GM18868 (cell line): Measurements from ENCODE around the gene TMEFF1.

ENCODE experiments used
- ATAC-seq: cut with Tn5 transposase; IDR thresholded peaks from one replicate; pipeline ENCODE4 v1.9.1; 2021; ENCODE audit warnings: mild to moderate bottlenecking, moderate library complexity; ENCODE audit not compliant: unreplicated experiment

The TMEFF1 gene

DNA sequence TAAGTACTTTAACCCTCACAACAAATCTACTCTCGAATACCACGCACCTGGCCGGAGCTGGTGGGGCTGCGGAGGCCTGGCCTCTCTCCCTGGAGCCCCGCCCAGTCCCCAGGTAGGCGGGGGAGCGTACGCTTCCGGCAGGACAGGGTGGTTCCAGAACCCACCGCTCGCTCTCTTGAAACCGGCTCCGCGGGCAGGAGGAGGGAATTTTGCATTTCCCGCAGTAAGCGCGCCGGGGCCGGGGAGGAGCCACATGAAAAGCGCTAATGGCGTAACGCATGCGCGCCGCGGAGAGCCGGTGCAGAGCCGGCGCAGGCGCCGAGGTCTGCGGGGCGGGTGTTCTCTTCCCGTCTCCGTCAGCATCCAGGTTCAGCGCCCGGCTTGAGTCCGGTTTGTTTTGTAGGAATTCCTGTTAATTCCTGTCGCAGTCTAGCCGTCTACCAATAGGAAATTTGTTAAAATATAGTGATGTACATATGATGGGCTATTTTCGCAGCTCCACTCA lies 125.7 kb downstream of the TMEFF1 start:
- ATAC-seq: peak; percentile 70

- ATAC-seq: no peak
Observed at GRCh38 chr9:100600521-100601079, 127.7 kb downstream of the TMEFF1 start.

DNA sequence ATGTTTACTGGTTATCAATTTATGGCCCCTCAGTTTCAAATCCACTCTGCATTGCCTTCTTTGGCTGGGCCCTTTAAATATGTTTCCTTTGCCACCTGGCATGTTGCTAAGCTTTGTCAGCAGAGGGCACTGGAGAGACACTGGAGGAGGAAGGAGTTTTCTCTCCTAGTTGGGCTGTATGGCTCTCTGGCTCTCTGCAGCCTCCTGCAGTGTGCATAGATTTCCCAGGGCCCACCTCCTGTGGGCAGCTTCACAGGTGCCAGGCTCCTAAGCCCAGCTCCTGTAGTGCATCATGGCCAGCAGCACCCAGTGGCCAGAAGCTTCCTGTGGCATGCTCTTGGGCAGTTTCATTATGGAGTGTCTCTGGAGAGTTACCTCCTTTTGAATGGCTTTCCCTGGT lies 128.3 kb downstream of the TMEFF1 start:
- peak; percentile 68 for ATAC-seq

GRCh38 chr9:100602342-100602801 lies 129.4 kb downstream of the TMEFF1 start:
- no peak for ATAC-seq

DNA sequence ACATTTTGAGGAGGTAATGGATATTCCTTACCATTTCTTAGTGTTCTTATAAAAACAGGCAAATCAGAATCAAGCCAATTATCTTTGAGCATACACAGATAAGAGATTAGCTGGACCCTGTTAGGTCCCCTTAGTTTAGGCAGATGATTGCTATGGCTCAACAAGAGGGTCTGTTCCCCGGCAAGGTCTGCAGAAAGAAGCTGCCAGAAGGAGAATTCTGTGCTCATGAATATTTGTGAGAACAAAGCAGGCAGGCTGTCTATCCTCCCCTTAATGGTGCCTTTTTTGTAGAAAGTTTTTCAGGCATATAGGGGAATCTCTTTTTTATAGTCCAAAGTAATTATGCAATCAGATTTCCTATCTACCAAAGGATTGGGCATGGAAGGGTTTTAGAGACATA lies 132.5 kb downstream of the TMEFF1 start:
- no peak for ATAC-seq

DNA sequence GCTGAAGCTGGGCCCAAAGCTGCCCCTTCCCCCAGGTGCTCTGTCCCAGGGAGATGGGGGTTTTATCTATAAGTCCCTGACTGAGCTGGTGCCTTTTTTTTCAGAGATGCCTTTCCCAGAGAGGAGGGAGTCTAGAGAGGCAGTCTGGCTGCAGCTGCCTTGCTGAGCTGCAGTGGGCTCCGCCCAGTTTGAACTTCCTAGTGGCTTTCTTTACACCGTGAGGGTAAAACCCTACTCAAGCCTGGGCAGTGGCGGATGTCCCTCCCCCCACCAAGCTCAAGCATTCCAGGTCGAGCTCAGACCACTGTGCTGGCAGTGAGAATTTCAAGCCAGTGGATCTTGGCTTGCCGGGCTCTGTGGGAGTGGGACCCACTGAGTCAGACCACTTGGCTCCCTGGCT lies 146.2 kb downstream of the TMEFF1 start:
- ATAC-seq: no peak

- peak; percentile 79 for ATAC-seq
Observed at GRCh38 chr9:100619665-100620064, 146.7 kb downstream of the TMEFF1 start.

DNA sequence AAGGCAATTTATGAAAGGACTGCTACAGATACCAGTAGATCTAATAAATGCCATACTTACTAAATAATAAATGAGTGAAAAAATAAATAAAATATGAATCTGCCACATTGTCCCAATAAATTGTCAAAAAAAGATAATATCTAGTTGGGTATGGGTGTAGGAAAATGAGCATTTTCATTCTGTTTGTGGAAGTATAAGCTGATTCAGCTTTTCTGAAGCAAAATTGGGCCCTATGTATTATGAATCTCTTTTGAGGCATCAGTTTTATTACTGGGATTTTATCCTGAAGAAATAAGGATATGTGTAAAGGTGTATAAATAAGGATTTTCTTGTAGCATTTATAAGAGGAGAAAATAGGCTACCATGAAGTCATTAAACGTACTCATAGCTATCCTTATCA lies 151.0 kb downstream of the TMEFF1 start:
- ATAC-seq: no peak

GRCh38 chr9:100626949-100627348 lies 154.0 kb downstream of the TMEFF1 start:
- ATAC-seq: no peak
